8988T (cell line): ENCODE measurements around the gene IGDCC3.

Experiments
- DNase-seq: peaks from one replicate; pipeline ENCODE4 v3.0.0; 2011

The IGDCC3 gene

DNA sequence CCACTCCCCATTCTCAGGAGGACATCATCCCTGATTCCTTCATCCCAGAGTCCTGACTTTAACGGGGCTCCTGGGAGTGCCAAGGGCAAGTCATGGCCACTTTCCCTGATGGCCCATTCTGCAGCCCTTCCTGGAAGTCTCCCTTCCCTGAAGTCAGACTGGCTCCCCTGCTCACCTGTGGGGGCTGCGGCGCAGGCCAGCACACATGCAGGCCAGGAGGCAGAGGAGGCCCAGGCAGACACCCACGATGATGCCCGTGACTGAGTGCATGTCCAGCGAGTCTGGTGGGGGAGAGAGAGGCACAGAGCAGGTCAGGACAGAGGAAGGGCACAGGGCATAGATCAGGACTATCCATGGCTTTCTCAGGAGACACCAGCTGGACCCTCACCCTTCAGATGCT lies 8.6 kb upstream of the IGDCC3 start:
- DNase-seq: no peak

DNA sequence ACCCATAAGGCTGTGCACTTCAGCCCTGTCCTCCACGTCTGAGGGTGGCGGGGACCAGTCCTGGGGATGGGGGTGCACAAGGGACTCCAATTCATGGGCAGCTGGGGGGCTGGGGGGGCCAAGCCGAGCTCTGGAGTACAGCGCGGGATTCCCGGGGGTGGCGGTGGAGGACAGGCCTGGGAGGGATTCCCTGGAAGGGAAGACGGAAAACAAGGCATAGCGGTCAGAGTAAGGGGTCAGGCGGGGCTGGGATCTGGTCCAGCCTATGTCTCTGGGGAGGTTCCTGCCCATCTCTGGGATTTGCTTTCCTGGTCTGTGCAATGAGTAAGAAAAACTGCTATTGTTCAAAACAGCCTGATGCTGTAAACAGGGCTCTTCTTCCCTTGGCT lies 8.1 kb upstream of the IGDCC3 start:
- no peak for DNase-seq

DNA sequence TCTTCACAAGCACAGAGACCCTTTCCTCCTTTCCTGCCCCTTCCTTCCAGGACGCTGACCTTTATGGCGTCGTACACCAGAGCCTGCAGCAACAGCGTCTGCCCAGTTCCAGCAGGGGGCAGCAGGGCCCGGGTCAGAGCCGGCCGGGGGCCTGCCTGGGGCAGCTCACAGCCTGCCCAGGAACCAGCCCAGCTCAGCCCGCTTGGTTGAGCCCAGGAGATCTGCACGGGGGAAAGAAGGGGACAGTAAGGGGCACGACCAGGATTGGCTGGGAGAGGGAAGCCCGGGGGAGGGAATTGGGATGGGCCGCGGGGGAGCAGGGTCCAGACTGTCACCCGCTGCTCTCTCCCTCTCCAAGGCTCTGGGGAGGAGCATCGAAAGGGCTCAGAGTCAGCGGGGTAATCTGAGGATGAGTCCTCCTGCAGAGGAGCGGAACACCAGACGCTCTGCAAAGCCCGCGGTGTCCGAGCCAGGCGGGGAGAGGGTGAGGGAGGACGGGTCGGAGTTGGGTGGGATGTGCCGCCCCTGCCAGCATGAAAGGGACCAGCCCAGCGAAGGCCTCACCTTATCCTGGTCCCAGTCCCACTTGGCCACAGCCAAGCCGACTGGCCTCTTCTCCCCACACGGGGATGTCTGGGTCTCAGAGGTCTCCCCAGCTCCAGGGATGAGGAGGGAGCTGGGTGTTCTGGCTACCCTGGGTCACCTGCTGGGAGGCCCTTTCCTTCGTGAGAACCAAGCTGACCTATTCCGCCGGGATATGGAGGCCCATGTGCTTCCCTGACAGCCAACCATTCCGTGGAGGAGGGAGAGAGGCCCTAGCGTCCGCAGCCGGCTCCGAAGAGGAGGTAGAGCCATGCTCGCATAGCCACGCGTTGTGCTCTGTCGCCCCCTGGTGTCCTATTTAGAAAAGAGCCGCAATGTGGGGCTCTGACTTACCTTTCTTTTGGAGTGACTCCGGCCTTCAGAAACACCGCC lies 7.4 kb upstream of the IGDCC3 start:
- DNase-seq: peak; percentile 84

DNA sequence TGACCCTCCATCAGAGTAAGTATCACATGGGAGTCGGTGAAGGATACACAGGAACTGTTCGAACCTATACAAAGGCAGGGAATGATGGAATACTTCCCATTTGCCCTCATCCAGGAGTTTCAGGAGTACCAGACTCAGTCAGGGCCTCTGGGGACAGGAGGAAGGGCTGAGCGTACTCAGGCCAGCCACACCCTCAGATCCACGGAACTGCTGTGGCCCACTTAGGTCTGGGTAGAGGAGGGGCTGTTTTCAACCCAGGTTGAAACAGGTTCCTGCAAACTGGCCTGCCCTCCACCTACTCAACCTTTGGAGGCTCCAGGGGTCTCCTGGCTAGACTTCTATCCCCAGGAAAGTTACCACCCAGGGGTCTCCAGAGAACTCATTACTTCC lies 6.7 kb upstream of the IGDCC3 start:
- no peak for DNase-seq

DNA sequence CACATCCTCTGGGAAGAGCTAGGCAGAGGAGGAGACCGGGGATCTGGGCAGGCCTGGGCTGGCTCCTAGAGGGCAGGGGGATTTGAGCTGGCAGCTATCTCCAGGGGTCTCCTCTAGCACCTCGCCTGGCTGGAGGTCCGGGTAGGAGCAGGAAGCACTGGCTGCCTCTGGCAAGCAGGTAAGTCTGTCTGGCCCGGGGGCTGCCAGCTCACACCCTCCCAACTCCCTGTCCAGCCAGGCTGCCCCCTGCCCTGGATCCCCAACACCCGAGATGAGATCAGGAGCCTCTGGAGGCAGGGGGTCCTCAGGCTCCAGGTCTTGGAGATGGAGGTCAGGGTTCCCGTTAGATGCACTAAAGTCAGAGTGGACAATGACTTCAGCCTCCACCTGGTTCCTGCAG lies 6.2 kb upstream of the IGDCC3 start:
- no peak for DNase-seq

DNA sequence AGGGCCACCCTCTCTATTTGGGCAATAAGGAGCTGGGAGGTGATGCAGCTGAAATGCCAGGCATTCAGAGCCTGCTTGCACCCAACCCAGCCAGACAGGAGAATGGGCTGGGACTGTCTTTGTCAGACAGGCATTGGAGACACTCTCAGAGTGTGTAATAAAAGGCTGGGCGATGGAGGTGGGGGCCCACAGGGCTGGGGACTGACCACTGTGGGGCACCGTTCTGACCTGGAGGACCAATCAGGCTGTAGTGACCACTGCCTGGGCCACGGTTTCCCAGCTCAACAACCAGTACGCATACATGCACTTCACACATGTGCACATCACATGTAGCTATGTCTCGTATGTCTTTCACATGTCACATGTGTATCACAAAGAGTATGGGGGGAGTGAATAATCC lies 5.7 kb upstream of the IGDCC3 start:
- DNase-seq: no peak

DNA sequence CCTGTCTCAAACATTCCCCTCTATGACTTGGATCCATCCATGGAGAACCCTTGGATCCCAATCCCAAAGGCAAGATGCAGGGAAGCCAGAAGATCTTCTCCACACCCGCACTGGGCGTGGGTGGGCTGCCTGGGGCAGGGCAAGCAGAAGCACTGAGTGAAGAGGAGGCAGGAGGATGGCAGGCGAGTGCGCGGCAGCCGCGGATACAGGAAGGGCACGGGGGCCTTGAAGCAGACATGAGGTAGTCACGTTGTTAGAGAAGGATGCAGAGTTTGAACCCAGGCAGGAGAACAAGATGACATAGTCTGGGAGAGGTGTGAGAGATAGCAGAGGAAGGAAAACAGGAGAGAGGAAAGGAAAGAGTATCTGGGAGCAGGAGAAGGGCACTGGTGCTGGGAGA lies 5.1 kb upstream of the IGDCC3 start:
- DNase-seq: no peak

DNA sequence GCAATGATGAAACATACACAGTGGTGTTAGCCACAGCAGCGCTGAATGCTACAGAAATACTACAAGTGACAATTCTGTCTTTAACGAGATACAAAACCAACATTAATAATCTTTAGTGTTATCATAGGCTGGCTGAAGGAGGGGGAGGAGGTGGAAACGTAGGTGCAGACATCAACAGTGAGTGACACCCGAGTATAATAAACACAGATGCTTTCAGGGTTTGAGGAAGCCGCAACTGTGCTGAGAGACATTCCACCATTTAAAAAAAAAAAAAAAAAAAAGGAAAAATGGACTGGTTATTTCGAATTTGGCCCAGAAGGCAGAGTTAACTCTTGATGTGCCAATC lies 4.3 kb upstream of the IGDCC3 start:
- DNase-seq: no peak

DNA sequence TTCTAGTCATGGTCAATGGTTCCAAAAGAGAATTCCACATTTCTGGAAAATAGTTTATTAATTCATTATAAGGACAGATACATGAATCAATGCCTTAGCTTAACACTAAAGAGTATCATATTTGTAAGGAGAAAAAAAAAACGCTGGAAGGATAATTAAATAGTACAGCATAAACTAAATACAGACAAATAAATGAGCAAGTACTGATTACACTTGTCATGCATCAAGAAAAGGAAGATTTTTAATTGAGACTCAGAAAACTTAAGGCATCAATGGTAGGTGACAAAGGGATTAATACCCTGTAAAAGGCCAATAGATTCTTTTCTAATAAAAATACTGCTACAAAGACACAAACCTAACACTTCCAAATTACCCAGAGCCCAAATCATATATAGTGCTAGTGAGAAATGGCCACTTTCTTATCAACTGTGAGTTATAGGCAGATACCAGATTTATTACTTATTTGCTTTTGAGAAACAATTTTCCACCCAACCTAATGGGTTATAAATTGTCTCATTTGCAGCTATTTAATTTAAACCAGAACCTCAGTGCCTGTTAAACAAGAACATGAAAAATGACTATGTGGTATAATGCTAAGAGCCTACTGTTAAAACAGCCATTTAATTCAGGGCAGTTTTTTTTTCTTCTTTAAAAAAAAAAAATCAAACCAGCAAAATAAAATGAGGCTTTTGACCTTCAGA lies 3.8 kb upstream of the IGDCC3 start:
- no peak for DNase-seq

DNA sequence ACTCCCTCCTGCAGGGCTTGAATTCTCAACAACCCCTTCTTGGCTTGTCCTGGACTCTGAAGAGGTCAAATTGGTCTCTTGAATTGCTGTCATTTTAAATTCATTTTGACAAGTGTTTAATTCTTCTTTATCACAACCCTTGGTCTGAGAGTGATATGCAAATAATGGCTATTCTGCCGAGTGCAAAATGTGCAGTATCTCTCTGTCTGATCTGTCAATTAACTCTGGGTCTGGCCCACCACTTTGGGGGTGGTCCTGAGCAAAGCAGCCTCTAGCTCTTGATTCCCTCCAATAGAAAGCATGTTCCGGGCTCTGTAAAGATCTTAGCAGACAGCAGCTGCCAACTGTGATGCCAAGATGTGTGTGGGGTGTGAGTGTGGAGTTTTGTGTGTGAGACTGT lies 2.2 kb upstream of the IGDCC3 start:
- DNase-seq: no peak

DNA sequence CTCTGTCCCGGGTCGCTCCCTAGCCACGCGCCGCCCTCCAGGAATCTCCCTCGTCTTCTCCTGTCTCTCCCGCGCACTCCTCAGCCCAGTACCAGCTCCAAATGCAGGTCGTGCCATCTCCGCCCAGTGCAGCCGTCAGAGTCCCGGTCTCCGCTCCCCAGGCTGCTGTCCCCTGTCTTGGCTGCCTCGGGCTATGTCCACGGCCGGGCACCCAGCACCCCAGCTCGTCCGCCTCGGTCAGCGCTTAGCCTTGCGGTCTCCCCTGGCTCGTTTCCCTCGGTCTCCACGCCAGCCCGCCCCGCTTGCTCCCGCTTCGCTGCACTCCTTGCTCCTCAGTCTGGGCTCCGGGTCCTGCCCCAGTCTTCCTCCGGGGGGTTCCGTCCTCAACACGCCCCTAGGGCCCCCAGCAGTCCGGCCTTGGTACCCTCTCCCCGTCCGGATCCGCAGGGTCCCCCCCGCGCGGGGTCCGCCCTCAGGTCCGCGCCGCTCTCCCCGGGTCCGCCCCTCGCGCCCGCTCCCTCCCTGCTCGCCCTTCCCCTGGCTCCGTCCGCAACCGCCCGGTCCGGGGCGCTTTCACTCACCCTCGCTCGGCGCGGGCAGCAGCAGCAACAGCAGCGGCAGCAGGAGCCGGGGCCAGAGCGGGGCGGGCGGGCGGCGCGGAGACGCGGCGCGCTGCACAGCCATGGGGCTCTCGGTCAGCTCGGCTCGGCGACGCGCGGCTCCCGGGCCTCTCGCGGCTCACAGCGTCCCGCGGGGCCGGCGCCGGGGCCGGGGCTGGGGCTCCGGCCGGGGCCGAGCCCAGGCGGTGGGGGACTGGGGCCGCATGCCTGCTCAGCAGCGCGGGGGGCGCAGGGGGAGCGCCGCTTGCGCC lies 462 bp downstream of the IGDCC3 start:
- DNase-seq: no peak

DNA sequence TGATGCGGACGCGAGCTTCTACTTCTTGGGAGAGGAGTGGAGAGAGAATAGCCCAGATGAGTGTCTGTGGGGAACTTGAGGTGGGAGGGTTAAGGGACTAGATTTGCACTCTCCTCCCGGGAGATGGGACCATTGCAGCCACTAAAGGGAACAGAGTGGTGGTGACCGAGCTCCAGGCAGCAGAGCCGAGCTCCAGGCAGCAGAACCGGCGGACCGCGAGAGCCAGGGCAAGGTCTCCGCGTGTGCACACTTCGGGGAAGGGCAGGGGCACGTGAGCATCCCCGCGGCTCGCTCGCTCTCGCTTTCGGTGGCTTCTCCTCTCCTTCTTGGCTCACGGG lies 1.1 kb downstream of the IGDCC3 start:
- DNase-seq: no peak

DNA sequence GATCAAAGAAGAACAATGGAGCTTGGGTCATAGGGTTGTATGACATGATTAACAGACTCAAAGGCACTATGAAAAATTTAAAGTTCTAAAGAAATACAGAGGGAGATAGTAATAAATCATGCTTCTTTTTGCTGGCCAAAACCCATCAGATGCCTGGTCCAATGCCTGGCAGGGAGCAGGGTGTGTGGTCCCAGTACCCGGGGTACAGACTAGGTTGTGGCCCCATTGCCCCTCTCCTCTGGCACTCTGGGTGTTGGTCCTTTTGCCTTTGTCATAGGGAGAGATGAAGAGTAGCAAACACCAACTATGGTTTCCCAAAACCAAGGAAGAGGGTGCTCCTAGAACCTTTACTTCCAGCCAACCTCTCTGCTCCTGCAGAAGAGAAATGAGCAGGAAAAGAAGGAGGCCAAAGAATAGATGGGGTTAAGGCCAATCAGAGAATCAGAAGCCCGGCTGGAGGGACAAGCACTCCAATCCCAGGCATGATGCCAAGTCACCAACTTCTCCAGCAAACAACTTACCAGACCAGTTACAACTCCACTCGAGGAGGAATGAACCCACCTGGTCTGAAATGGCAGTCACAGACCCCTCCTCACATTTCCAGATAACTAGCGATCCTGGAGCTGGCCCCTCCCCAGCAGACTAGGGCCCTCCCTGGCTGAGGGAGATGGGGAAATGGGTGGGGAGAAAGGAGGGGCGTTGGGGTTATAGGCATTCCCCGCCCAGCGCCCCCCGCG lies 1.8 kb downstream of the IGDCC3 start:
- DNase-seq: no peak

DNA sequence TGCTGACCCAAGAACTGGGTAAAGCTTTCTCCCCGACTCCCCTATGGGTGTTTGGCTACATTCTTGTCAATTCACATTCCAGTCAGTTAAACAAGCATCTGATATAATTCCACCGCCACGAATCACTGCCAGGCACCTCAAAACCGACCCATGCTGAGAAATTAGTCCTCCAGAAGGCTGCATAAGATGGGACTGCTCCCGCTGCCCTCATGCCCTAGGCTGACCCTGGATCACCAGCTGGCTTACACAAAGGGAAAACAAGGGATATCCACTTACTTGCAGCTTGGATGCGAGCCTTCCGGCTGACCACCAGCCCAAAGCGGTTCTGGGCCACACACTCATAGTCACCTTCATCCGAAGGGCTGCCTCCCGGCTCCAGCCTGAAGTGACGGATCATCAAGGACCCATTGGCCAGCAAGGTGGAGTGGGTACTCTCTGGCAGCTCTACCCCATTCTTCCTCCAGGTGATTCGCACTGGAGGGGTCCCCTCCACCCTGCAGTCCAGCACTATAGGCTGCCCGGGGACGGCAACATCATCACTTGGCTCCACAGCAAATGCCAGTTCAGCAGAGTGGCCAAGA lies 2.9 kb downstream of the IGDCC3 start:
- DNase-seq: no peak

DNA sequence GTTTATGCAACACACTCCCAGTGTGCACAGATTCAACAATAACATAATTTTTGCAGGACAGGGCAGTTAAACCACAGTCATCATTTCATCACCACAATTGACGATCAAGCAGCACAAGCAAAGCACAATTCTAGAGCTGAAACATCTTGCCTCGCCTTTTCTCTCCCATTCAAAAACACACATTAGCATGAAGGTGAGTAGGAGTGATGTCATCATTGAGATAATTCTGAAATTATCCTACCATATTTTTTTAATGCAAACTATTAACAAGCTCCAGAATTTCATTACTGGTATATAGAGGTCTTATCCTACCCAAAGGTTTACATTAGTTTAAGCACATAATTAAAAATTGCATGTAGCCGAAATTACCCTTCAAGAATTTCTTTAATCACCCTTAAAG lies 3.5 kb downstream of the IGDCC3 start:
- no peak for DNase-seq

DNA sequence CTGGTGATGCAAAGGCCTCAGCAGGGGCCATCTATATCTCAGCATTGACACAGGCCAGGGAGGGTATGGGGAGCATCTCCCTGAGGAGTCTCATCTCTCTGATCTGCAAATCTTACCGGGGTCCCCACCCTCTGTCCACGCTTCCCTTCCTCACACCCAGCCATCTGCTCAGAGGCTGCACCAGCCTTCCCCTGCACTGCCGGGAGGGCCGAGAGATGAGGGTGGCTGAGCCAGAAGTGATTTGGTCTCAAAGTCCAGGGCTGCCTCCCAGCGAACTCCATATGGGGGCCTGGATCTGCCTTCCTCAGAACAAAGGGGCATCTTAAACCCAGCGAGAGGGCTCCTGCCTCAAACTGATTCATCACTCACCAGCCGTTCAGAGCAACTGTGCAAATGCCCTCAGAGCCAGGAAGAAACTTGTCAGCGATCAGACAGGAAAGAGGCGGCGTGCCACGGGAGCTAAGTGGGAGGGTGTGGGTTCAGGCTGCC lies 4.6 kb downstream of the IGDCC3 start:
- no peak for DNase-seq

DNA sequence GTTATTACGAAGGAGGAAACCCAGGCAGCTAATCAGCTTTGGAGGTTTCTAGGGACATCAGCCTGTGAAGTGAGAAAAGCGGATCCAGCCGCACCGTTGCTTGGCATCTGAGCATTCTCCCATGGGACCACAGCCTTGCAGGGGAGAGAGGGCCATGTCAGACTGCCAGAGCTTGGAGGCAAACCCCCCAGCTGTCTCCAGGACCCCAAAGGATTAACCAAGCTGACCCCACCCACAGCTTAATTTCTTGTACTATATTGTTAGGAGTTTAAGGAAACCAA lies 5.1 kb downstream of the IGDCC3 start:
- DNase-seq: no peak

DNA sequence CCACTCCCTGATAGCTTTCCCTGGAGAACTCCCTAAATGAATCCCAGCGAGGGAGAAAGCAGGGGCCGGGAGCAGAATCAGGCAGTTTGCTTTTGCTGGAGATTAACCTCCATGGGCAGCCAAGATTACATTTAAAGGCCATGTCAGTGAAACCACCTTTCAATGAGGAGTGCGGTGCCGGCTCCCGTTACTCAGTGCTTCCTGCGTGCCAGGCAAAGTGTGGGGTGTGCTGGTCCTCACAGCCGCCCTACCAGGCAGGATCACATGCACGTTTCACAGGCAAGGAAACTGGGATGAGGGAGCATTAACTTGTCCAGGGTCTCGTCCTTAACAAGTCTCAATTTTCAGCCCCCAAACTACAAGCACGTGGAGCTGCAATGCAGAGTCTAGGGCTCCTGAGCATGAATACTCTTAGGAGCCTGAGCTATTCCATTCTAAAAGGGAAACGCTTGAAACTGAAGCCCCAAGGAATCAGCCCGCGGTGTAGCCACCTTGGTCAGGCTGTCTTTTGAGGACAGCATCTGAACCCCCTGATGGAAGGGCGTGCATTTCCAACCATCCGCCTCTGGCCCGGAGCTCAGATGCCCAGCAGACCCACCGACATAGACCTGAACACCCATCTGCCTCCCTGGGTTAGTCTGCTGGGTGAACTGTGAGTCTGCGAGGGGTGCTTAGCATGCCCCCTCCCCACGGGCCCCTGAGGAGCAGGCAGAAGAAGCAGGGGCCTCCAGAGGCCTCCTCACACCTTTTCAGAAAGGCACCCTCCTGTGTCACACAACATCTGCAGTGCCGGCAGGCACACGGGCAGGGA lies 5.6 kb downstream of the IGDCC3 start:
- DNase-seq: no peak

DNA sequence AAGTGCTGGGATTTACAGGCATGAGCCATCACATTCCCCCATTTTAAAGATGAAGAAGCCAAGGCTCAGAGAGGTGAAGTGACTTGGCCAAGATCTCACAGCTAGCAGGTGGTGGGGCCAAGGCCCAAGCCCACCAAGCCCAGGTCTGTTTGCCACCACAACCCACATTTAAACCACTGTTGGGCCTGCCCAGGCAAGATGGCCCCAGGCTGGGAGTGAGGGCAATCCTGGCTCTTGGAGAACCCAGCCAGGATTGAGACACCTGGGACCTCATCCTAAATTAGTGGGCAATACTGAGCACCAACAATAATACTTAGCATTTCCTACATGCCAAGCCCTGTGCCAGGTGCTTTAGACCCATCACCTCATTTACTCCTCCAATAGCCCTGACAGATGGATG lies 6.9 kb downstream of the IGDCC3 start:
- no peak for DNase-seq

DNA sequence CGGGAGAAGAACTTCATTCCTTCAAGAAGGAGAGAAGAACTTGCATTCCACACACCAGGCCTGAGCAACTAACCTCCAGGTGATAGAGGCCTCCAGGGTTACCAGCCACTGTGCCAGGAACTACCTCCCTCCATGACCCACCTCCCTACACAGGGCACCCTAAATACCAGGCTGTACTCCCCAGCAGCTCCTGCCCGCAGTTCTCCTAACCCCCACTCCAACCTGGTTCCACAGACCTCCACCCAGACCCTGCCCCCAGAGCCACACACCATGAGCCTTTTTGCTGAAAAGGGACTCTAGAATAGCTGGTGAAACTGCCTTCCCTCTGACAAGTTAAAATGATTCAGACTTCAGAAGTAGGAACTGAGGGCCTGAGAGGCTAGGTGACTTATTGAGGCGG lies 8.2 kb downstream of the IGDCC3 start:
- DNase-seq: no peak

DNA sequence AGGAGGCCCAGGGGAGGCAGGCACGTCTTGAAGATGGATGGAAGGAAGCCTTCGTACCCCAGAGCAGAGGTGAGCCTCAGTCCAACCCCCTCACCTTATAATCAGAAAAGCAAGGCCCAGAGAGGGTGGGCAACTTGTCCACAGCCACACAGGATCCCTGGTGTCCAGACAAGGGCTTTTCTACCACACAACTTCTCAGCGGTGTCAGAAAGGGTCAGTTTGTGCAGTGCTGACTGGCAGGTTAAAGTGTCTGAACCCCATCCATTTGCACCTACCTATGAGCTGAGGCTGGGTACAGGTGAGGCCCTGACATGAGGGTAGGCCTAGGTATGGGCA lies 8.6 kb downstream of the IGDCC3 start:
- no peak for DNase-seq
